ENCODE results near the gene ETV5. TPM values are rescaled to one million over a fixed set of nuclear protein-coding genes. Genes with fewer than 3 reads are reported as not detected.

ETV5 gene
- polyA plus RNA-seq, 1 donor from 2014 or later: 0.30 TPM

- Histone ChIP-seq H3F3A (ENCODE audit: insufficient read depth, low read length, poor library complexity, severe bottlenecking) (no peaks in the 10 kb centered on the region), H3K9me3 (ENCODE audit: low read length) (no peaks in the 10 kb centered on the region), H3K4me2 (ENCODE audit: low read length) (no peak overlapping the region), H3K9me2 (ENCODE audit: insufficient read depth, low read length) (no peaks in the 10 kb centered on the region), H3K79me2 (replicated peaks; ENCODE audit: insufficient read depth, low read length) (no peaks in the 10 kb centered on the region), H3K36me3 (ENCODE audit: insufficient read depth, low read length) (no peaks in the 10 kb centered on the region), H3K27me3 (ENCODE audit: insufficient read depth, low read depth, low read length) (peaks cover 10% of the 10 kb centered on the region), H3K27ac (ENCODE audit: low read length) (no peak overlapping the region), H3K4me3 (ENCODE audit: low read length) (no peak overlapping the region), H3K9ac (ENCODE audit: low read length) (no peak overlapping the region), H4K20me1 (ENCODE audit: insufficient read depth) (no peaks in the 10 kb centered on the region), H2AFZ (ENCODE audit: low read depth, low read length) (no peak overlapping the region)
- TF ChIP-seq POLR2AphosphoS5 (IDR thresholded peaks at IDR 0.05): no peak
- no peak for TF ChIP-seq EZH2 (IDR thresholded peaks at IDR 0.05; ENCODE audit: borderline replicate concordance, insufficient read depth, low read length, poor library complexity, severe bottlenecking)
- no peak for TF ChIP-seq TAF1 (IDR thresholded peaks at IDR 0.05; ENCODE audit: low read depth)
- no peak for TF ChIP-seq REST (IDR thresholded peaks at IDR 0.05; ENCODE audit: borderline replicate concordance)
- TF ChIP-seq RAD21 (conservative IDR thresholded peaks at IDR 0.05): no peak
- no peak for TF ChIP-seq CTCF (IDR thresholded peaks at IDR 0.05; ENCODE audit: poor library complexity, severe bottlenecking)
- TF ChIP-seq EP300 (conservative IDR thresholded peaks at IDR 0.05; ENCODE audit: poor library complexity, severe bottlenecking): no peak
These were observed 6.5 kb upstream of the ETV5 start for GRCh38 chr3:186115239-186115996.

GRCh38 chr3:186110975-186111974 lies 2.4 kb upstream of the ETV5 start:
- no peaks in the 10 kb centered on the region for H3K79me2 ChIP-seq (replicated peaks; ENCODE audit: insufficient read depth, low read length)
- H4K20me1 ChIP-seq (ENCODE audit: insufficient read depth): no peaks in the 10 kb centered on the region
- H3K27me3 ChIP-seq (ENCODE audit: insufficient read depth, low read depth, low read length): peaks cover 35% of the 10 kb centered on the region
- no peak overlapping the region for H2AFZ ChIP-seq (ENCODE audit: low read depth, low read length)
- H3K9ac ChIP-seq (ENCODE audit: low read length): no peak overlapping the region
- no peaks in the 10 kb centered on the region for H3K9me2 ChIP-seq (ENCODE audit: insufficient read depth, low read length)
- H3K36me3 ChIP-seq (ENCODE audit: insufficient read depth, low read length): no peaks in the 10 kb centered on the region
- TF ChIP-seq SMC3 (conservative IDR thresholded peaks at IDR 0.05; ENCODE audit: poor library complexity) (no peak), POLR2AphosphoS5 (IDR thresholded peaks at IDR 0.05) (no peak), MXI1 (conservative IDR thresholded peaks at IDR 0.05; ENCODE audit: poor library complexity, severe bottlenecking) (no peak), RAD21 (conservative IDR thresholded peaks at IDR 0.05) (no peak)
- H3K9me3 ChIP-seq (ENCODE audit: low read length): no peaks in the 10 kb centered on the region
- no peak overlapping the region for H3K4me3 ChIP-seq (ENCODE audit: low read length)
- no peak overlapping the region for H3K27ac ChIP-seq (ENCODE audit: low read length)
- H3F3A ChIP-seq (ENCODE audit: insufficient read depth, low read length, poor library complexity, severe bottlenecking): no peaks in the 10 kb centered on the region
- no peak overlapping the region for H3K4me2 ChIP-seq (ENCODE audit: low read length)
